SIG-M5 treated with dmso at 0.1 percent for 504 hours (cell line): ENCODE results near the gene TRIM46.
"Not testable (repeated sequence)": the region's sequence is repeated elsewhere in the genome, so short reads cannot be mapped to it uniquely, and the experiment has no call there.

Experiments used
- DNase-seq: peaks from one replicate; lab custom pipeline; 2025; ENCODE audit not compliant: unreplicated experiment; lab: John Stamatoyannopoulos, UW

The TRIM46 gene

DNA sequence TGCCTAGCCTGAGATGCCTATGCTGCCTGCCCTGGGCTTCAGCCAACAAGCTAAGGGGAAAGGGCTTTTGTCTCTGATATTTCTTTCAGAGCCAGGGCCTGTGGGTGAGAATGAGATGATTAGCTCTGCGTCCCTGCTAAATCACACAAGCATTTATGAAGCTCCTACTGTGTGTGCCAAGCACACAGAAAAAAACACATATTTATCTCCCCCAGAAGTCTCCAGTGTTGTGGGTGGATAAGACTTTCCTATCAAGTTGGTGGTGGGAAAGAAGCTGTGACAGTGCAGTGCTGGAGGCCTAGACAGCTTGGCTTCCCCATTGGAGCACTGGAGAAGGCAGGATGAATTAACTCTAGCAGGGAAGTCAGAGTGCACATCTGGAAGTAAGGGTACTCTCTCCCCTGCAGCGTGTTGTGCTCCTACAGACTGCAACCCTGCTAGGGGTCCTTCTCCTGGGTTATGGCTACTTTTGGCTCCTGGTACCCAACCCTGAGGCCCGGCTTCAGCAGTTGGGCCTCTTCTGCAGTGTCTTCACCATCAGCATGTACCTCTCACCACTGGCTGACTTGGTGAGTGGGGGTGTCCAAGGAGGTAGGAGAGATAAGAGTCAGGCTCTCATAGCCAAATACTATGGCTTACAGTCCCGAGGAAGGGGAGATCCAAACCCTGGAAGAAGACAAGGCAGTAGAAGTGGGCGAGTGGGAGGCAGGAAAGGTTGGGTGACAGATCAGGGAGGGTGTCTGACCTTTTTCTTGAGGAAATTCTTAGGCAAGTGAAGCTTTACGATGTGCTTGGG lies 36.3 kb upstream of the TRIM46 start:
- no peak for DNase-seq

DNA sequence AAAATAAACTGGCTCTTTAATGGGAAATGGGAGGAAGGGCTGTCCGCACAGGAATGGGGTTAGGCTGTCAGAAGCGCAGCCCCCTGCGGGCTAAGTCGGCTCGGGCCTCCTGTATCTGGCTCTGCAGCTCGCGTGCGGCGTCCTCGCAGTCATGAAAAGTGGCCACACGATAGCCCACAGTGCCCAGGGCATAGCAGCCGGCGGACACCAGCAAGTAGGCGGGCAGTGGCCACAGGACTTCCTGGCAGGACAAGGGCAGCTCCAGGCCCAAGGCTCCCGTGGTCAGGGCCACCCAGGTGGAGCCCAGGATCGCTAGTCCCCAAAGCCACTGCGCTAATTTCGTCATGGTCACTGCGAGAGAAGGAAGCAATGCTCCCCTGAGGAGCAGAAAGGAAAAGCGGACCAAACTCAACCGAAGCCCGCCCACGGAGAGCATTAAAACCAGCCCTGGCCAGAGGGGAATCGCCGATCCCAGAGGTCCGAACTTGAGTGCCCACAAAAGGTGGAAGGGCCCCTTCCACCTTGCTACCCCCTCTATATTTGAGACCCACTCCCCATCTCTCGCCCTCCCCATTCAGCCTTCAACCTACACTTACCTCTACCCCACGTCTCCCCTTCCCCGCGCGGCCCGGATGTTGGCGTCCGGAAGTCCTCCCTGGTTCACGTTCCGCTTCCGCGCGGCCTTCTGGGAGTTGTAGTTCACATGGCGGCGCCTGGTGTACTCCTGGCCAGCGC lies 33.6 kb upstream of the TRIM46 start, which contains the start of gene DPM3:
TSS of gene DPM3 (minus strand) at position 637 of the 735 bp plus-strand sequence. CDS start at position 346, 291 bp downstream.
- DNase-seq, result peak; percentile 90

DNA sequence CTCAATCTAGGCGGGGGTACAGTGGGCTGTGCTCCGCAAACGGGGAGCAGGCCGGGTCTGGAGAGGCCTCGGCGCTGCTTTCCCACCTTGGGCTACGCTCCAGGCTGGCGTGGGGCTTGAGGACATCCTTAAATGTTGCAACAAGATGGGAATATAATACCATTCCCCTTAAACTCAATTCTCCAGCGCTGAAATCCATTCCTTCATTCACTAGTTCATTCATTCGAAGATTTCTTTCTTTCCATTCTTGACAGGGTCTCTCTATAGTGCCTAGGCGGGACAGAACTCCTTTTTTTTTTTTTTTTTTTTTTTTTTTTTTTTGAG lies 33.1 kb upstream of the TRIM46 start:
- no peak for DNase-seq

- no peak for DNase-seq
Measured at GRCh38 chr1:155141749-155142148, 31.9 kb upstream of the TRIM46 start.

GRCh38 chr1:155145491-155145890 lies 28.2 kb upstream of the TRIM46 start:
- no peak for DNase-seq

DNA sequence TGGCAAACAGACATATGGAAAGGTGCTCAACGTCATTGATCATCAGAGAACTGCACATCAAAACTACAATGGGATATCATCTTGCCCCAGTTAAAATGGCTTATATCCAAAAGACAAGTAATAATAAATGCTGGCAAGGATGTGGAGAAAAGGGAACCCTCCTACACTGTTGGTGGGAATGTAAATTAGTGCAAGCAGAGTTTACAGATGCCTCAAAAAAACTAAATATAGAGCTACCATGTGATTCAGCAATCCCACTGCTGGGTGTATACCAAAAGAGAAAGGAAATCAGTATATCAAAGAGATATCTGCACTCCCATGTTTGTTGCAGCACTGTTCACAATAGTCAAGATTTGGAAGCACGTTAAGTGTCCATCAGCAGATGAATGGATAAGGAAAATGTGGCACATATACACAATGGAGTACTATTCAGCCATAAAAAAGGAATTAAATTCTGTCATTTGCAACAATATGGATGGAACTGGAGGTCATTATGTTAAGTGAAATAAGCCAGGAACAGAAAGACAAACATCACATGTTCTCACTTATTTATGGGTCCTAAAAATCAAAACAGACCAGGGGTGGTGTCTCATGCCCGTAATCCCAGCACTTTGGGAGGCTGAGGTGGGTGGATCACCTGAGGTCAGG lies 17.5 kb upstream of the TRIM46 start:
- DNase-seq, result not testable (repeated sequence)

GRCh38 chr1:155158991-155159390 lies 14.7 kb upstream of the TRIM46 start:
- DNase-seq, result no peak

GRCh38 chr1:155160128-155160527 lies 13.5 kb upstream of the TRIM46 start:
- DNase-seq, result peak; percentile 39

GRCh38 chr1:155162631-155163030 lies 11.0 kb upstream of the TRIM46 start:
- DNase-seq, result not testable (repeated sequence)

DNA sequence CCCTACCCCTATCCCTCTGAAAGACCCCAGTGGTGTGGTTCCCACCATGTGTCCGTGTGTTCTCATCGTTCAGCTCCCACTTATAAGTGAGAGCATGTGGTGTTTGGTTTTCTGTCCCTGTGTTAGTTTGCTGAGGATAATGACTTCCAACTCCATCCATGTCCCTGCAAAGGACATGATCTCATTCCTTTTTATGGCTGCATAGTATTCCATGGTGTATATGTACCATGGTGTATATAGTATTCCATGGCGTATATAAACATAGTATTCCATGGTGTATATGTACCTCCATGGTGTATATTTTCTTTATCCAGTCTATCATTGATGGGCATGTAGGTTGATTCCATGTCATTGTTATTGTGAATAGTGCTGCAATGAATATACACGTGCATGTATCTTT lies 9.9 kb upstream of the TRIM46 start:
- DNase-seq, result not testable (repeated sequence)

DNA sequence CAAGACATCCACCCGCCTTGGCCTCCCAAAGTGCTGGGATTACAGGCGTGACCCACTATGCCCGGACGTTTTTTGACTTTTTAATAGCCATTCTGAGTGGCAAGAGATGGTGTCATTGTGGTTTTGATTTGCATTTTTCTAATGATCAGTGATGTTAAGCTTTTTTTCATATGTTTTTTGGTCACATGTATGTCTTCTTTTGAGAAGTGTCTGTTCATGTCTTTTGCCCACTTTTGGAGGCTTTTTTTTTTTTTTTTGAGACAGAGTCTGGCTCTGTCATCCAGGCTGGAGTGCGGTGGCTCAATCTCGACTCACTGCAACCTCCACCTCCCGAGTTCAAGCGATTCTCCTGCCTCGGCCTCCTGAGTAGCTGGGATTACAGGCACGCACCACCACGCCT lies 9.0 kb upstream of the TRIM46 start:
- not testable (repeated sequence) for DNase-seq

DNA sequence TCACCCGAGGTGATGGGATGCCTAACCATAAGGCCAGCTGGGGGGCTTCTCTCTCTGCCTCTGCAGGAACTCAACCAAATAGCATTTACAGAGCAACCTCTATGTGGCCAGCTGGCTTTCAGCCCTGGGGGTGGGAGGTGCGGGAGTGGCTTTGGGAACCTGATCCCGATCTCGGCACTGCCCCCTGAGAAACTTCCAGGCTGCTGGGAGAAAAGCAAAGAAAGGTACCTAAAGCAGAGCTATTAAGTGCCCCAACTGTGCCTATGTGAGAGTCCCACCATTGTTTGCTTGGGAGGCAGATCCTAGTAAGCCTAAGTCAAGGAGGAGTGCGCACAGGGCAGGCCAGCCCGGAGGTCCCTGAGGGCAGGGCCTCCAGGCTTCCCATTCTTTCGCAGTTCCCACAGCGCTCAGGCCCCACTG lies 7.6 kb upstream of the TRIM46 start:
- no peak for DNase-seq

DNA sequence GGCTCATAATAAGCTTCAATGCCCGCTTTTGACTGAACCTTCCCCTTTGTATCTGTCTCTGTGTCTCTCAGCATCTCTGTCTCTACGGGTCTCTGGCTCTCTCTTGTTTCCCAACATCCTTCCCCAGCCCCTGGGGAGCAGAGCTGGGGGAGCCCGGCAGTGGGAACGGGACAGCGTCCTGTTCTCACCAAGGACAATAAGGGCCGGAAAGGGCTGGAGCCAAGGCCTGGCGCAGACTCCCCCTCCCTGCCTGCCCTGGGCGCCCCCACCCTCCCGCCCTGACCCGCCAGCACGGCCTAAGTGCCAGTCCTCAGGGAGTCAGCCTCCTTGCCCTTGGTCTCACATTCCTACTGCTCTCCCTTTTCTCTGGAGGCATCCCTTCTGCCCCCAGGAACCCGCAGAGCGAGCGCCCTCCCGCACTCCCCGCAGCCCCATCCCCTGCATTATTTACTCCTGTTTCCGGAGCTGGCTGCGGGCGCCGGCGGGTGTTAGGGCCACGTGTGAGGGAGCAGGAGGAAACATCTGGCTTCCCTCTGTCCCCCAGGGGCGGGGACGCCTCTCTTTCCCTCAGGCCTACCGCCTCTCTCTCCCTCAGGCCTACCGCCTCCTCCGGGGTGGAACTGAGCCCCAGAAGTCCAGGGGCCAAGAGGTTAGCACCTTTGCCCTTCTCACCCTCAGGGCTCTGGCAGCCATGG lies 7.0 kb upstream of the TRIM46 start:
- DNase-seq, result no peak

DNA sequence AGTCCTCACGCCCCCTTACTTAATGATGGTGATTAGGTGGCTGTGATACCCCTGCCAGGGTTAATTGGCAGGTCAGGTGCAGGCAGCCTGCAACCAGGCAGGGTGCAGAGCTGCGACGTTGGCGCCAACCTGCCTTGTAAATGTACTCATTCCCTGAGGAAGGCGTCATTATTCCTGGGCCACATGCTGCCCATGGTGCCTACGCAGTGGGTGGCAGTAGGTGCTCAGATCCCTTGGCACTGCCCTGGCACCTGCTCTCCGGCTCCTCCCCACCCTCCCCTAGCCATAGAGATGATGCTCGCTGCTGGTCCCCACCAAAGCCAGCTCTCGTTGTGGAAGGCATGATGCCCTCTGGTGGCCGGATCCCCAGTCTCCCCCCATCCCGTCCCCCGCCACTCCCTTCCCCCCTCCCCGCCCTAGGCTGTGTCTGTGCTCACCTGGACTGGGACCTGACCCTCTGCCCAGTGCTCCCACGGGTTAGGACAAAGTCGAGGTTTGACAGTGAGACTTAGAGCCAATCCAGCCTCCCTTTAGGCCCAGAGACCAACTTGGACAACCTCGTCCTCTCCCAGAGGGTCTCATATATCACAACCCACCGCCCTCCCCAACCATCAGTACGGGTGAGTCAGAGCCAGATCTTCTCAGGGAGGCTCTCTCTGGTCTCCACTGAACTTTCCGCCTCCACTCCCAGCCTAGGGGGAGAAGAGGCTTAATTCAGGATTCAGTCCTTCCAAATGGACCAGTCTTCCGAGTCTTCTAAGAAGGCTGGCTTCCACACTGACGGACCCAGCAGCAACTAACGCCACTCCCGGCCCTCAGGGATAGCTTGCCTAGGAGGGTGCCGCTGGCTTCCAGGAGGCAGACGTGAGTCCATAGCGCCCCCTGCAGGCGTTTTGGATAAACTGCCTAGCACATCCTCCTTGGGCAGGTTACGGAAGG lies 6.2 kb upstream of the TRIM46 start:
- peak; percentile 86 for DNase-seq

DNA sequence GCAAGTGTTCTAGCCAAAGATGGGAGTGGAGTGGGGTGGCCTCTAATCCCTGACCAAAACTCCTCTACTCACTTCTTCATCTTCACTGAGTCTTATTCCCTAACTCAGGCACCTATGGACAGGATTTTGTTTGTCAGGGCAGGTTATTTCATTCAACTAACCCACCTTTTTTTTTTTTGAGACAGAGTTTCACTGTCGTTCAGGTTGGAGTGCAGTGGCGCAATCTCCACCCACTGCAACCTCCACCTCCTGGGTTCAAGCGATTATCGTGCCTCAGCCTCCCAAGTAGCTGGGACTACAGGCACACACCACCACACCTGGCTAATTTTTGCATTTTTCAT lies 5.6 kb upstream of the TRIM46 start:
- not testable (repeated sequence) for DNase-seq

DNA sequence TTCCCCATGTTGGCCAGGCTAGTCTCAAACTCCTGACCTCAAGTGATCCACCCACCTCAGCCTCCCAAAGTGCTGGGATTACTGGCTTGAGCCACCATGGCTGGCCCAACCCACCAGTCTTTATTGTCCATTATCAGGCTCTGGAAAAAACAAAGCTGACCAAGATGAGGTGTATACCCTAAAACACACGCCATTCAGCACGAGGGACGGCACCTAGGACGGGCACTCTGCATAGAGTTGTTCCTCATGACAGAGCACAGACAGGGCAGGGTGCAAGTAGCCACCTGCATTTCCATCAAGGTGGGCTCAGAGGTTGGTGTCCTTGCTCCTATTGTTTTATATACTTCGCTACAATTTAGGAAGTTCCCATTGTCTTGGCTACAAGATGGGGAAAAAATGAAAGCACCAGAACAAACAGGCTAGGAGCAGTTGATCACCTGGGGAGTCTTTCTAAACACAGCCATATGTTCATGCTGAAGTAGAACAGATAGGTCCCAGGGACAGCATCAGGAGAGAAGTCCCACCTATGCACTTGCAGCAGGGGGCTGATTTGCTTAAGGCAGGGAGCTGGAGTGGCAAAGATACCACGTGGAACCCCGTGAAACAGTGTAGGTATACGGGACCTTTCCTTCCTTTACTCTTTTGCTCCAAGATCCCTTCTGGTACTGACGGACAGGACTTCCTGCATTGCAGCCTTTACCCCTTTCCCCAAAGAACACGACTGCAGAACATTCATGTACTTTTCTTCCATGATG lies 5.0 kb upstream of the TRIM46 start:
- no peak for DNase-seq

- no peak for DNase-seq
Measured at GRCh38 chr1:155169541-155169940, 4.1 kb upstream of the TRIM46 start.

DNA sequence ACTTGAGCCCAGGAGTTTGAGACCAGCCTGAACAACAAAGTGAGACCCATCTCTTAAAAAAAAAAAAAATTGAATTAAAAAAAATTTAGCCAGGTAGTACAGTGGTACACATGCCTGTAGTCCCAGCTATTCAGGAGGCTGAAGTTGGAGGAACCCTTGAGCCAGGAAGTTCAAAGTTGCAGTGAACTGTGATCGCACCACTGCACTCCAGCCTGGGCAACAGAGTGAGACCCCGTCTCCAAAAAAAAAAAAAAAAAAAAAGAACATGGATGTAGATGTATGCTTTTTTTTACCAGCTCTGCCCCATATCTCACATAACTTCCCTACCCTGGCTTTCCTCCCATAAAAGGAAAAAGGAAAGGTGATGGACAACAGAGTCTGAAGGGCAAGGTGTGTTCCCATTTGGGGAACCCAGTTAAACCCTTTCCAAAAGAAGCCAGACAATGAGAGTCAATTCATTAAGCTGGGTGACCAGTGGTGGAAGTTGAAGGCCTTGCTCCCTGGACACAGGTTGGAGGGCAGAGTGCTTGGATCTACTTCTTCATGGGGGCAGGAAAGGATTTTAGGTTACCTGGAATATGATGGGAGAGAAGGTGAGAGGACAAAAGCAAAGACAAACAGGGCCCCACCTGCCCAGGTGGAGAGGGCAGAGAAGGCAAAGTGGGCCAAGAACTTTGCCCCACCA lies 3.4 kb upstream of the TRIM46 start:
- no peak for DNase-seq

- no peak for DNase-seq
Measured at GRCh38 chr1:155170806-155171205, 2.8 kb upstream of the TRIM46 start.
